Ascending aorta (tissue), 2 donors: ENCODE measurements around the gene ARHGAP27. TPM values are rescaled to one million over a fixed set of nuclear protein-coding genes. Genes with fewer than 3 reads are reported as not detected.

ENCODE experiments used
- DNase-seq, 2 donors: peaks; one replicate each; pipeline ENCODE4 v3.0.0-alpha.2; 2019; ENCODE audit warnings: low spot score in 2 of 2
- H3K27ac ChIP-seq, 2 donors: fragments of 200-600 bp; sonication (generic); one replicate each; pipeline ENCODE4 v1.5.1; 2016 to 2017; ENCODE audit warnings: mild to moderate bottlenecking in 1 of 2
- H3K27me3 ChIP-seq: fragments of 200-600 bp; sonication (generic); one replicate; pipeline ENCODE4 v1.5.1; 2017
- H3K36me3 ChIP-seq, 2 donors: fragments of 200-600 bp; sonication (generic); one replicate each; pipeline ENCODE4 v1.5.1; 2016
- H3K4me1 ChIP-seq, 2 donors: fragments of 200-600 bp; sonication (generic); one replicate each; pipeline ENCODE4 v1.5.1; 2016 to 2017; ENCODE audit warnings: mild to moderate bottlenecking in 1 of 2
- H3K4me3 ChIP-seq, 2 donors: fragments of 200-600 bp; sonication (generic); one replicate each; pipeline ENCODE4 v1.5.1; 2016 to 2017; ENCODE audit warnings: mild to moderate bottlenecking in 1 of 2
- H3K9me3 ChIP-seq, 2 donors: fragments of 200-600 bp; sonication (generic); one replicate each; pipeline ENCODE4 v1.5.1; 2016
- intact Hi-C: fragments of 100-400 bp; cut with DNase I; formaldehyde crosslinking; loops from one replicate; pipeline ENCODE4 v1.15.1; 2023
- total RNA-seq: library from RNA; depleted of rRNA; stranded (reverse); fragments of >200 nt; gene quantifications from one replicate; pipeline ENCODE4 v1.1.0, GENCODE V29; 2016
- TF ChIP-seq, protein P1 (sequence below), 3 experiments: fragments of 200-600 bp in 2 of 3; fragments of 450-650 bp in 1 of 3; sonication (generic) in 2 of 3; IDR thresholded peaks; one replicate each; pipeline ENCODE4 v1.5.1; 2016 to 2019; ENCODE audit warnings: antibody characterized with exemption in 3 of 3, mild to moderate bottlenecking in 1 of 3, moderate library complexity in 1 of 3

The ARHGAP27 gene
- total RNA-seq, 1 donor from 2014 or later: 80.6 TPM

DNA sequence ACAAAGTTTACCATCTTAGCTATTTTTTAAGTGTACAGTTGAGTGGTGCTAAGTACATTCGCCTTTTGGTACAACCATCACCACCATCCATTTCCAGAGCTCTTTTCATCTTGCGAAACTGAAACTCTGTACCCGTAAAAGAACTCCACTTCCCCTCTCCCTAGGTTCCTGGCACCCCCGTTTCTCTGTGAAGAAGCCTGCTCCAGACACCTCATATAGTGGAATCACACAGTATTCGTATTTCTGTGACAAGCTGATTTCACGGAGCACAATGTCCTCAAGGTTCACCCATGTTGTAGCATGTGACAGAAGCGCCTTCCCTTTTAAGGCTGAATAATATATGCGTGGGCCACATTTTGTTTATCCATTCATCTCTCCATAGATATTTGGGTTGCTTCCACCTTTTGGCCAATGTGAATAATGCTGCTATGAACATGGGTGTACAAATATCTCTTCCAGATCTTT is 61.7 kb downstream of the ARHGAP27 start:
- H3K4me1 ChIP-seq: peaks cover 5 to 24% of the 10 kb centered on the region in 2 donors
- no peaks in the 10 kb centered on the region for H3K27me3 ChIP-seq
- no peaks in the 10 kb centered on the region for H3K9me3 ChIP-seq
- no peak overlapping the region for H3K4me3 ChIP-seq
- TF ChIP-seq, protein P1, sequence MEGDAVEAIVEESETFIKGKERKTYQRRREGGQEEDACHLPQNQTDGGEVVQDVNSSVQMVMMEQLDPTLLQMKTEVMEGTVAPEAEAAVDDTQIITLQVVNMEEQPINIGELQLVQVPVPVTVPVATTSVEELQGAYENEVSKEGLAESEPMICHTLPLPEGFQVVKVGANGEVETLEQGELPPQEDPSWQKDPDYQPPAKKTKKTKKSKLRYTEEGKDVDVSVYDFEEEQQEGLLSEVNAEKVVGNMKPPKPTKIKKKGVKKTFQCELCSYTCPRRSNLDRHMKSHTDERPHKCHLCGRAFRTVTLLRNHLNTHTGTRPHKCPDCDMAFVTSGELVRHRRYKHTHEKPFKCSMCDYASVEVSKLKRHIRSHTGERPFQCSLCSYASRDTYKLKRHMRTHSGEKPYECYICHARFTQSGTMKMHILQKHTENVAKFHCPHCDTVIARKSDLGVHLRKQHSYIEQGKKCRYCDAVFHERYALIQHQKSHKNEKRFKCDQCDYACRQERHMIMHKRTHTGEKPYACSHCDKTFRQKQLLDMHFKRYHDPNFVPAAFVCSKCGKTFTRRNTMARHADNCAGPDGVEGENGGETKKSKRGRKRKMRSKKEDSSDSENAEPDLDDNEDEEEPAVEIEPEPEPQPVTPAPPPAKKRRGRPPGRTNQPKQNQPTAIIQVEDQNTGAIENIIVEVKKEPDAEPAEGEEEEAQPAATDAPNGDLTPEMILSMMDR (IDR thresholded peaks at IDR 0.05): no peak
- peak overlapping the region; percentile 64 to 73 for H3K27ac ChIP-seq
- intact Hi-C loops: loop anchor here (1.0 to 5.0 kb wide), 3 partner anchors 54 to 234 kb away; partner anchors contain the start of genes ACBD4 and MAP3K14
- DNase-seq: peak in 1 of 2 donors; percentile 40
- H3K36me3 ChIP-seq: no peaks in the 10 kb centered on the region

DNA sequence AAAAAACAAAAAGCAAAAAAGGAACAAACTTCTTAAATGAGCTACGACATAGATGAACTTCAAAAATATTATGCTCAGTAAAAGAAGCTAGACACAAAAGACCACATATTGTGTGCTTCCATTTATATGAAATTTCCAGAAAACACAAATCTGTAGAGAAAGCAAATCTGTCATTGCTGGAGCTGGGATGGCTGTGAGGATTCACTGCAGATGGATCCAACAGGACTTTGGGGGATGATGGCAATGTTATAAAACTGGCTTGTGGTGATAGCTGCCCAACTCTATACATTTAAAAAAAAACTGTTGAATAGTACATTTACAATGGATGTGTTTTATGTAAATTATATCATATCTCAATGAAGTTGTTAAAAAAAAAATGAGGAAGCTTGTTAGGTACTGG is 63.2 kb downstream of the ARHGAP27 start:
- Histone ChIP-seq H3K36me3 (no peaks in the 10 kb centered on the region), H3K27ac (no peak overlapping the region), H3K4me3 (no peak overlapping the region), H3K27me3 (no peaks in the 10 kb centered on the region), H3K4me1 (peaks cover 5 to 23% of the 10 kb centered on the region in 2 donors), H3K9me3 (no peaks in the 10 kb centered on the region)
- no peak for DNase-seq
- TF ChIP-seq, protein P1 (IDR thresholded peaks at IDR 0.05): no peak
- intact Hi-C loops: no loop called here

DNA sequence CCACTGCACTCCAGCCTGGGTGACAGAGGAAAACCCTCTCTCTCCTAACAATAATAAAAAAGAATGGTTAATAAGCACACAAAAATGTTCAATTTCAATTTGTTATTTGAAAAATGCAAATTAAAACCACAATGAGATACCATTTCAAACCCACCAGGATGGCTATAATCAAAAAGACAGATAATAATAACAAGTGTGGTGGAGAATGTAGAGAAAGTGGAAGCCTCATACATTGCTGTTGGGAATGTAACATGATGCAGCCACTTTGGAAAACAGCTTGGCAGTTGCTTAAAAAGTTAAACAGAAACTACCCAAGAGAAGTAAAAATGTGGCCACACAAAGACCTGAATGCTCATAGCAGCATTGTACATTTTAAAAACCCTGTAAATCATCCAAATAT is 64.0 kb downstream of the ARHGAP27 start:
- no peak overlapping the region for H3K27ac ChIP-seq
- intact Hi-C loops: no loop called here
- H3K9me3 ChIP-seq: no peaks in the 10 kb centered on the region
- H3K36me3 ChIP-seq: no peaks in the 10 kb centered on the region
- H3K4me3 ChIP-seq: no peak overlapping the region
- DNase-seq: no peak
- peaks cover 5 to 16% of the 10 kb centered on the region in 2 donors for H3K4me1 ChIP-seq
- no peaks in the 10 kb centered on the region for H3K27me3 ChIP-seq
- TF ChIP-seq, protein P1 (IDR thresholded peaks at IDR 0.05): no peak

DNA sequence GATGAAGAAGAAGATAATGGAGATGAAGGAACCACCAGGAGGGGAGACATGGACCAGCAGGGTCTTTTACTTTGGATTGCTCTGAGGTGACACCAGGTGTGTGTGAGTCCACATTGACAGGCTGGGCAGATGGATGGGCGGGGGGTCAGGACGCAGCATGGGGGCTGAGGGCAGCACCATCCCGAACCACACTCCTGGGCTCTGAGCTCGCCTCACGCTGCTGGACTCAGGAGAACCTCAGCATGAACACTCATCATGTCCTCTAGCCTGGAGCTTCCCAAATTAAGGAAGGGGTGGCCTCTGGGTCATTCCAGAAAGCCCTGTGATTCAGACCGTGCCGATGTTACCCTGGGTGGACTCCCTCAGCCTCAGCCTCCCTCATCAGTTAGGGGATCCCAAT is 65.5 kb downstream of the ARHGAP27 start:
- intact Hi-C loops: no loop called here
- peak in 1 of 2 donors; percentile 42 for DNase-seq
- H3K27ac ChIP-seq: no peak overlapping the region
- TF ChIP-seq, protein P1 (IDR thresholded peaks at IDR 0.05): no peak
- no peaks in the 10 kb centered on the region for H3K36me3 ChIP-seq
- no peak overlapping the region for H3K4me3 ChIP-seq
- H3K27me3 ChIP-seq: no peaks in the 10 kb centered on the region
- H3K4me1 ChIP-seq: peaks cover 3 to 6% of the 10 kb centered on the region in 2 donors
- H3K9me3 ChIP-seq: no peaks in the 10 kb centered on the region

DNA sequence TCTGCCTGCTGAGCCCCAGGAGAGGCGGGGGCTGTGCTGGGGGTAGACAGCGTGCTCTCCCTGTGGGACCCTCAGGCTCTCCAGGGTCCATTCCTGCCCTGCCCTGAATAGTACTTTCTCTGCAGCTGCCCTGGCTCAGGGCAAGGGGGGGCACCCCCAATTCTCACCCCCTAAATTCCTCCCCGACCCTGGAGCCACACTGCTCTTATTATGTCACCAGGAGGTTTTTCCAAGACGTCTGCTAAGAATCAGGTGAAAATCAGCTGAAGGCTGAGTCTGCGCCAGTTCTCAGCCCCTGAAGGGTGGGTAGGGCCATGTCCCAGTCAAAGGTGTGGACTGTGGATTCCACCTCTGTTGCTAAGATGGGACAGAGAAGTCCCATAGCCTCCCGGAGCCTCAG is 66.0 kb downstream of the ARHGAP27 start:
- Histone ChIP-seq H3K4me1 (peaks cover 0 to 3% of the 10 kb centered on the region in 2 donors), H3K36me3 (no peaks in the 10 kb centered on the region), H3K9me3 (no peaks in the 10 kb centered on the region), H3K27ac (no peak overlapping the region), H3K27me3 (no peaks in the 10 kb centered on the region), H3K4me3 (no peak overlapping the region)
- TF ChIP-seq, protein P1 (IDR thresholded peaks at IDR 0.05): no peak
- DNase-seq: peak in 1 of 2 donors; percentile 43
- intact Hi-C loops: no loop called here

DNA sequence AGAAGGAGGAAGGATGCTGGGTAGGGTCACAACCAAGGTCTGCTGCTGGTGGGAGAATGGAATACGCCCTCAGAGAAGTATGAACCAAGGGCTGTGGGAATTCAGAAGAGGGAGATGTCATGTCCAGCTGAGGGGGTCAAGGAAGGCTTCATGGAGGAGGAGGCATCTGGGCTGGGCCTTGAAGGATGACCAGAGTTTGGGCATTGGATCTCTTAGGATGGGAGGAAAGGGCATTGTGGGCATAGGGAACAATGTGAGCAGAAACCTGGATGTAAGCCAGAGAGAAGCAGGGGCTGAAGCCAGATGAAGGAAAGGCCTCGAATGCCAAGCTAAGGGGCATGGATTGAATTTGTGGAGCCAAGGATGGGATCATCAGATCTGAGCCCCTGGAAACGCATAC is 66.6 kb downstream of the ARHGAP27 start:
- Histone ChIP-seq H3K4me3 (no peak overlapping the region), H3K27ac (no peak overlapping the region), H3K4me1 (peaks cover 0 to under 1% of the 10 kb centered on the region in 2 donors), H3K27me3 (no peaks in the 10 kb centered on the region), H3K9me3 (no peaks in the 10 kb centered on the region), H3K36me3 (no peaks in the 10 kb centered on the region)
- no peak for DNase-seq
- intact Hi-C loops: no loop called here
- TF ChIP-seq, protein P1 (IDR thresholded peaks at IDR 0.05): no peak
